AG09309 (cell line): ENCODE data around the gene FBXL13.

Experiments
- DNase-seq: peaks from one replicate; pipeline ENCODE4 v3.0.0-alpha.2; 2010; ENCODE audit warnings: low read depth
- H3K4me3 ChIP-seq: 2 replicates; pipeline ENCODE4 v1.5.1; 2011; ENCODE audit warnings: mild to moderate bottlenecking, low read depth, low read length, moderate library complexity; ENCODE audit not compliant: control insufficient read depth
- TF ChIP-seq, protein P1 (sequence below): IDR thresholded peaks from 2 replicates; pipeline ENCODE4 v1.5.1; 2011; ENCODE audit warnings: mild to moderate bottlenecking, low read depth, low read length, inconsistent platforms; ENCODE audit not compliant: insufficient read depth, control insufficient read depth; ENCODE audit errors: missing control alignments

Gene FBXL13

GRCh38 chr7:102951839-102952238 is 122.8 kb downstream of the FBXL13 start:
- no peak for DNase-seq
- TF ChIP-seq, protein P1, sequence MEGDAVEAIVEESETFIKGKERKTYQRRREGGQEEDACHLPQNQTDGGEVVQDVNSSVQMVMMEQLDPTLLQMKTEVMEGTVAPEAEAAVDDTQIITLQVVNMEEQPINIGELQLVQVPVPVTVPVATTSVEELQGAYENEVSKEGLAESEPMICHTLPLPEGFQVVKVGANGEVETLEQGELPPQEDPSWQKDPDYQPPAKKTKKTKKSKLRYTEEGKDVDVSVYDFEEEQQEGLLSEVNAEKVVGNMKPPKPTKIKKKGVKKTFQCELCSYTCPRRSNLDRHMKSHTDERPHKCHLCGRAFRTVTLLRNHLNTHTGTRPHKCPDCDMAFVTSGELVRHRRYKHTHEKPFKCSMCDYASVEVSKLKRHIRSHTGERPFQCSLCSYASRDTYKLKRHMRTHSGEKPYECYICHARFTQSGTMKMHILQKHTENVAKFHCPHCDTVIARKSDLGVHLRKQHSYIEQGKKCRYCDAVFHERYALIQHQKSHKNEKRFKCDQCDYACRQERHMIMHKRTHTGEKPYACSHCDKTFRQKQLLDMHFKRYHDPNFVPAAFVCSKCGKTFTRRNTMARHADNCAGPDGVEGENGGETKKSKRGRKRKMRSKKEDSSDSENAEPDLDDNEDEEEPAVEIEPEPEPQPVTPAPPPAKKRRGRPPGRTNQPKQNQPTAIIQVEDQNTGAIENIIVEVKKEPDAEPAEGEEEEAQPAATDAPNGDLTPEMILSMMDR, result no peak
- no peak overlapping the region for H3K4me3 ChIP-seq

GRCh38 chr7:102944241-102944640 is 130.4 kb downstream of the FBXL13 start:
- no peak for DNase-seq
- TF ChIP-seq, protein P1, result no peak
- no peak overlapping the region for H3K4me3 ChIP-seq

DNA sequence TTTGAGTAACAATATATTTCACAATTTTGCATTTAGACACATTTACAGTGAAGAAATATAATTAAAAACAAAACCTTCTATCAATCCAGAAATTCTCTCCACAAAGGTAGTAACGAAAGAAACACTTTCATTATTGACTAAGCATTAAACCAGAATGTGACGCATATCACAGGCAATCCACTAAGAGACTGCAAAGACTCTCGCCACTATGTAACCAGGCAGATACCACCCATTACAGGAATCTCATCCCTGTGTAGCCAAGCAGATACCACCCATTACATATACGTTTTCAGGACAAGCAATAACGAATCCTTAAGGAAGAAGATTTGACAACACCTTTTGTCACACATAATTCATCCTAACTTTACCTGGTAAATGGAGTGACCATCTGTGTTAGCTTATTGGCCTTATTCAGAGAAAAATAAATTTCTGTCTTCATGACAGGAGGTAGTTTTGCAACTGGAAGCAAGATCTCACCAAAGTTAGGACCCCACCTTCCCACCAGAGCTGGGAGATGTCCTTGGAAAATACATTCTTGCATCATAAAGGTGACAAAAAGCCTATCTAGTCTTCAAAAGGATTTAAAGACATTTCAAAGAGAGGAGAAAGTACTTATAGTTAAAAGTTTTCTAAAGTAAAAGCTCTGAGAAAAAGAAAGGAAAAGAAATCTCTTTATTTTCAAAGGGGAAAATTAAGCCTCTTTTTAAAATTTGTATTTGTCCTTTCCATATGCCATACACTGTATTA is 131.0 kb downstream of the FBXL13 start:
- TF ChIP-seq, protein P1, result no peak
- H3K4me3 ChIP-seq, result no peak overlapping the region
- no peak for DNase-seq

GRCh38 chr7:102942868-102943267 is 131.7 kb downstream of the FBXL13 start:
- TF ChIP-seq, protein P1, result no peak
- no peak overlapping the region for H3K4me3 ChIP-seq
- no peak for DNase-seq

DNA sequence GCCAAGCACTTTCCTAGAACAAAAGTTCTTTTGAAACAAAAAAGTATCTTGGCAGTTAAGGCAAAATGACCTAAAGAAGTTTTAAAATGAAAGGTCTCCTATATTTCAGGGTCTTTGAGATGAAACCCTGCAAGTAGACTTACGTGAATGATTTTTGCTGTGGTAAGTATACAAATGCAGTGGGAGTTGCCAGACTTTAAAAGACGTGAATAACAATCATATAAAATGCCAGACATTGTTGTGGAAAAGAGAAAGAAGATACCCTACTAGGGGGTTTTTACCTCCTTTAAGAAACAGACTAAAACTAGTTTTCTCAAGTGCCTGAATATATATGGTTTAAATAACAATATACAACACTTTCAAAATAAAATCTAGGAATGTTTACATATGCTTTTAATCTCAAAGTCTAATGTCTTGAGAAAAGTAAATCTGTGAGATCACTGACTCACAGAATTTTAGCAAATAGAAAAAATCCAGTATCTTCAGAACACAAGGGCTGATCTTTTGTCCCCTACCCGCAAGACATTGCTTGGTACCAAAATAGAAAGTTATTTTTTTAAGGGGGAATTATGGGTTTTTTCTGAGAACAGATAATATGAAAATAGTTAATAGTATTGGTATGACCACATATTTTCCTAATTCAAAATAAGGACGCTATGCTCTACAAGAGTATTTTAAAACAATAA is 132.3 kb downstream of the FBXL13 start:
- DNase-seq, result no peak
- TF ChIP-seq, protein P1, result no peak
- no peak overlapping the region for H3K4me3 ChIP-seq

GRCh38 chr7:102938679-102939078 is 135.9 kb downstream of the FBXL13 start:
- TF ChIP-seq, protein P1, result no peak
- no peak overlapping the region for H3K4me3 ChIP-seq
- no peak for DNase-seq
